NCI-H510A (cell line): Measurements from ENCODE around the gene RPS2.
"Not testable (repeated sequence)": the region's sequence is repeated elsewhere in the genome, so short reads cannot be mapped to it uniquely, and the experiment has no call there.

Source experiments
- DNase-seq: peaks from one replicate; lab custom pipeline; 2025; lab: John Stamatoyannopoulos, UW

The RPS2 gene

GRCh38 chr16:1962161-1963153, 2.2 kb downstream of the RPS2 start:
- DNase-seq, result not testable (repeated sequence)

- no peak for DNase-seq
Measured at GRCh38 chr16:1961651-1962067, 3.0 kb downstream of the RPS2 start.

- DNase-seq, result no peak
Measured at GRCh38 chr16:1960665-1961630, 3.7 kb downstream of the RPS2 start.

- peak; percentile 56 for DNase-seq
Measured at GRCh38 chr16:1959269-1960039, 5.2 kb downstream of the RPS2 start, which contains the start of gene NDUFB10. Gene NDUFB10, plus strand, starts transcription at chr16:1959538. Its CDS starts 87 bp downstream, at chr16:1959625.

GRCh38 chr16:1958715-1959268, 5.8 kb downstream of the RPS2 start:
- DNase-seq, result no peak

- not testable (repeated sequence) for DNase-seq
Measured at GRCh38 chr16:1958143-1958491, 6.5 kb downstream of the RPS2 start.

GRCh38 chr16:1957434-1958142, 7.0 kb downstream of the RPS2 start:
- not testable (repeated sequence) for DNase-seq

- DNase-seq, result no peak
Measured at GRCh38 chr16:1953734-1954133, 10.9 kb downstream of the RPS2 start.

- no peak for DNase-seq
Measured at GRCh38 chr16:1950559-1950958, 14.1 kb downstream of the RPS2 start.

- DNase-seq, result no peak
Measured at GRCh38 chr16:1950047-1950446, 14.6 kb downstream of the RPS2 start.

- DNase-seq, result no peak
Measured at GRCh38 chr16:1949507-1949906, 15.1 kb downstream of the RPS2 start.

- DNase-seq, result no peak
Measured at GRCh38 chr16:1947369-1947670, 17.3 kb downstream of the RPS2 start.

- no peak for DNase-seq
Measured at GRCh38 chr16:1946495-1947368, 17.9 kb downstream of the RPS2 start.

GRCh38 chr16:1945559-1946391, 18.9 kb downstream of the RPS2 start:
- DNase-seq, result no peak

- no peak for DNase-seq
Measured at GRCh38 chr16:1944612-1945199, 19.9 kb downstream of the RPS2 start.

GRCh38 chr16:1942810-1943726, 21.6 kb downstream of the RPS2 start, which contains the start of gene MSRB1:
Gene MSRB1, minus strand, starts transcription at chr16:1943199. Its CDS starts 43 bp downstream, at chr16:1943156.
- peak; percentile 95 for DNase-seq
